ENCODE results near the gene FHAD1.

Gene FHAD1

DNA sequence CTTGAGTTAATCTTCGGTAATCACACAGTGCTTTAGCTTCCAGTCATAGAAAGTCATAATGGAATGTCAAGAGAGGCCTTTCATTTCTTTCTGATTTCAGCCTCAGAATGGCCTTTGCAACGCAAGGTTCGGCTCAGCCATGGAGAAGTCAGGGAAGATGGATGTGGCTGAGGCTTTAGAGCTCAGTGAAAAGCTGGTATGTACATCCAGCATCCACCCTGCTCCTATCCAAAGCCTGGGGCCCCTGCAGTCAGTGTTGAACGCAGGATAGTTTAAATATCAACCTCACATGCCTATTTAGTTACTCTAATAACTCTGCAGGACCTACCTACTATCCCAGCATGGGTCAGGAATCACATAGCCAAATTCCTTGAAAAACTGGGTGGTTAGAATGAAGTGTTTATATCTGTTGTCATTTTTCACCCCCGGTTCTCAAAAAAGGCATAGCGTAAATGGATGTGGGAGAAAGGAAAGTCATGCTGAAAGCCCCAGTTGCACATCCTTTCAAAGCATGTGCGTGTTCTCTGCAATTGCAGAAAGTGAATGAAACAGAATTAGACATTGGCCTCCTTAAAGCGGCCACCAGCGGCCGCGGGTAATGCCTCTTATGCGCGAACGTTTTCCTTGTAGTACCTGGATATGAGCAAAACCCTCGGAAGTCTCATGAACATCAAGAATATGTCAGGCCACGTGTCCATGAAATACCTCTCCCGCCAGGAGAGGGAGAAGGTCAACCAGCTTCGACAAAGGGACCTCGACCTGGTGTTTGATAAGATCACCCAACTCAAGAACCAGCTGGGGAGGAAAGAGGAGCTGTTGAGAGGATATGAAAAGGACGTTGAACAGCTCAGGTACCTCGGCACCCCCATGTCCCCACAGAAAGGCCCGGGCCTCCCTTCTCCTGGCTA, 133.8 kb downstream of the FHAD1 start:
- no peak for DNase-seq (ENCODE audit: low read depth)
- TF ChIP-seq, protein P1, sequence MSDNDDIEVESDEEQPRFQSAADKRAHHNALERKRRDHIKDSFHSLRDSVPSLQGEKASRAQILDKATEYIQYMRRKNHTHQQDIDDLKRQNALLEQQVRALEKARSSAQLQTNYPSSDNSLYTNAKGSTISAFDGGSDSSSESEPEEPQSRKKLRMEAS (IDR thresholded peaks at IDR 0.05; ENCODE audit: low read depth, low read length), result no peak
- TF ChIP-seq POLR2A (IDR thresholded peaks at IDR 0.05; ENCODE audit: extremely low read depth, insufficient read length), result no peak
- no peak for TF ChIP-seq MYC (IDR thresholded peaks at IDR 0.05; ENCODE audit: low read depth, low read length)
- TF ChIP-seq, protein P2, sequence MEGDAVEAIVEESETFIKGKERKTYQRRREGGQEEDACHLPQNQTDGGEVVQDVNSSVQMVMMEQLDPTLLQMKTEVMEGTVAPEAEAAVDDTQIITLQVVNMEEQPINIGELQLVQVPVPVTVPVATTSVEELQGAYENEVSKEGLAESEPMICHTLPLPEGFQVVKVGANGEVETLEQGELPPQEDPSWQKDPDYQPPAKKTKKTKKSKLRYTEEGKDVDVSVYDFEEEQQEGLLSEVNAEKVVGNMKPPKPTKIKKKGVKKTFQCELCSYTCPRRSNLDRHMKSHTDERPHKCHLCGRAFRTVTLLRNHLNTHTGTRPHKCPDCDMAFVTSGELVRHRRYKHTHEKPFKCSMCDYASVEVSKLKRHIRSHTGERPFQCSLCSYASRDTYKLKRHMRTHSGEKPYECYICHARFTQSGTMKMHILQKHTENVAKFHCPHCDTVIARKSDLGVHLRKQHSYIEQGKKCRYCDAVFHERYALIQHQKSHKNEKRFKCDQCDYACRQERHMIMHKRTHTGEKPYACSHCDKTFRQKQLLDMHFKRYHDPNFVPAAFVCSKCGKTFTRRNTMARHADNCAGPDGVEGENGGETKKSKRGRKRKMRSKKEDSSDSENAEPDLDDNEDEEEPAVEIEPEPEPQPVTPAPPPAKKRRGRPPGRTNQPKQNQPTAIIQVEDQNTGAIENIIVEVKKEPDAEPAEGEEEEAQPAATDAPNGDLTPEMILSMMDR (IDR thresholded peaks at IDR 0.05; ENCODE audit: low read depth, low read length), result no peak

DNA sequence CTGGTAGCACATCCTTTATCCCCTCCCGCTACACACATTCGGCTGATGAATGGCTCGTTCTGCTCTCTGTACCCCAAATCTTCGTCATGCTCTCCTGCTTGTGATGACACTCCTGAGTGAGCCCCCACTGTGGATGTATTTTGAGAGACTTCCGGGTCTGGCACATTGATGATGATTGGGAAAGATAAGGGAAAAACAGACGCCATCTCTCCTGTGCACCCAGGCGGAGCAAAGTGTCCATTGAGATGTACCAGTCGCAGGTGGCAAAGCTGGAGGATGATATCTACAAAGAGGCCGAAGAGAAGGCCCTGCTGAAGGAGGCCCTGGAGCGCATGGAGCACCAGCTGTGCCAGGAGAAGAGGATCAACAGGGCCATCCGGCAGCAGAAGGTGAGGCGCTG, 134.8 kb downstream of the FHAD1 start:
- TF ChIP-seq, protein P2 (IDR thresholded peaks at IDR 0.05; ENCODE audit: low read depth, low read length), result no peak
- TF ChIP-seq, protein P1 (IDR thresholded peaks at IDR 0.05; ENCODE audit: low read depth, low read length), result no peak
- TF ChIP-seq MYC (IDR thresholded peaks at IDR 0.05; ENCODE audit: low read depth, low read length) (no peak), POLR2A (IDR thresholded peaks at IDR 0.05; ENCODE audit: extremely low read depth, insufficient read length) (no peak)
- no peak for DNase-seq (ENCODE audit: low read depth)
- H3K4me3 ChIP-seq (ENCODE audit: low read depth, low read length), result no peak overlapping the region

More for the DNA sequence above, 133.8 kb downstream of the FHAD1 start:
- H3K4me3 ChIP-seq (ENCODE audit: low read depth, low read length), result no peak overlapping the region

DNA sequence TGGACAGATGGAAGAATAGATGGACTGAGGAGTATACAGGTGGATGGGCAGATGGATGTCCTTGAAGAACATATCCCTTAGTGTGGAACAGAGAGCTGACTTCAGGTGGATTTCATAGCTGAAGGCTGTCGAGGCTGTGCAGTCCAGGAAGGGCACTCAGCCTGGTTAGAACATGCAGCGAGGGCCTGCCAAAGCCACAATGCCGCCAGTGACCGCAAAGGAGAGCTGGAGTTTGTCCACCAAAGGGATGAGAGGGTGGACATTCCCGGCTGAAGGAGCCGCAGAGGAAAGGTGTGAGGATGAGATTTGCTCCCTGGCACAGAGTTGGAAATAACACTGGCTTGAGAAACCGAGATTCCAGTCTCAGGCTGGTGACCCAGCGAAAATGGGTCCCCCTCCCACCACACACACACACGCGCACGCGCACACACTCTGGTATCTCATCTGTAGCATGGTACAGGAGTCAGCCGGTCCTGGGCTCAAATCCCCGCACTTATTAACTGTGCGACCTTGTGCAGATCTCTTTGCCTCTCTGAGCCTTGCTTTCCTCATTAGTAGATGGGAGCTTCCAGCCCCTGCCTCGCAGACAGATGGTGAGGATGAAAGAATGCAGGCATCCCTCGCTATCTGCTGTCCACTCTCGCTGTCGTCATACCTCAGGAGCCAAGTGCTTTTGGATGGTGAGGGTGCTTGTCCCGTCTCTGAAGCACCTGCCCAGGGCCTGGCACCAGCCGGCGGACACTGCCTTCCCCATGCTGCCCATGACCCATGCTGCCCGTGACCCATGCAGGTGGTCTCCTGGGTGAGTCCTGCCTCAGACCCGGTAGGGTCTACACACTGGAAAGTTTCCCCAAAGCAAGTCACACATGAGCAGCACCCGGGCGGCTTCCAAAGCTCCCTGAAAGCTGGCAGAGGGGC, 135.8 kb downstream of the FHAD1 start:
- no peak overlapping the region for H3K4me3 ChIP-seq (ENCODE audit: low read depth, low read length)
- TF ChIP-seq, protein P2 (IDR thresholded peaks at IDR 0.05; ENCODE audit: low read depth, low read length), result no peak
- DNase-seq (ENCODE audit: low read depth), result no peak

DNA sequence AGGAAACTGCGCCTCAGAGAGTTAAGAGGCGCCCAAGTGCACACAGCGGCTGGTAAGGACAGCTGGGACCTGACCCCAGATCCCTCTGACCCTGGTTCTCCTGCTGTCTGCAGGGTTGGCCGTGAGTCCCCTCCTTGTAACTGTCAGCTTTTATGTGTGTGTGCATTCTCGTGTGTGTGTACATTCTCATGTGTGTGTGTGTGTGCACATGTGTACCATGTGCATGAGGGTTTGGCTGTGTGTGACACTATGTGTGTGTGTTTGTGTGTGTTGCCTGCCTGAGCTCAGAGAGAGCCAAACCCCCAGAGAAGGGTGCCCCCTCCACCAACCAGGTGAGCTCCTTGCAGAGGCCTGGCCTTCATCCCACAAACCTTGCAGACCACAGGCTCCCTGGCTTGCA, 136.8 kb downstream of the FHAD1 start:
- no peak for DNase-seq (ENCODE audit: low read depth)
- TF ChIP-seq MYC (IDR thresholded peaks at IDR 0.05; ENCODE audit: low read depth, low read length), result no peak
- TF ChIP-seq, protein P1 (IDR thresholded peaks at IDR 0.05; ENCODE audit: low read depth, low read length), result no peak
- TF ChIP-seq, protein P2 (IDR thresholded peaks at IDR 0.05; ENCODE audit: low read depth, low read length), result no peak
- TF ChIP-seq POLR2A (IDR thresholded peaks at IDR 0.05; ENCODE audit: extremely low read depth, insufficient read length), result no peak
- H3K4me3 ChIP-seq (ENCODE audit: low read depth, low read length), result no peak overlapping the region

DNA sequence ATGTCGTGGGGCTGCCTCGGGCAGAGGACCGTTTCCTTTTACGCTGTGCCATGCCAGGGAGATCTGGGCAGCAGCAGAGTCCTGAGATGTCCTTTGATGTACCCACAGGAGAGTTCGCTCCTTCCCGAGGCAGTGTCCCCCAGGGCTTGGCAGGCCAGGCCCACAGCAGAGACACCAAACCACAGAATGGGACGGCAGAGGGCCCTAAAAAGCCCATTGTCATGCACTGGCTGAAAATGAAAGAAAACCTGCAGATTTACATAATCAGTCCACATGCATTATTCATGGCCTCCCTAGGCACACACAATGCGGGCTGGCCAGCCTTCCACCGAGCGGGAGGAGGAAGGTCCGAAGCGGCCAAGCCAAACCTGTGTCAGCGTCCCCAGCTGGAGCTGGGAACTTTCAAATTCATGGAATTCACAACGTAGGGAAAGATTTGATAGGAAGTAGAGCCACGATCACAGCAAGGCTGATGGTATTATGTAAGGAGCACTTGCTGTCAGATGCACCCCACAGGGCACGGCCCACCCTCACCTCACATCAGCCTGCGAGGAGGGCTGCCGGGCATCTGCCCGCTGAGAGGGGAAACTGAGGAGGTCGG, 137.4 kb downstream of the FHAD1 start:
- no peak overlapping the region for H3K4me3 ChIP-seq (ENCODE audit: low read depth, low read length)
- TF ChIP-seq, protein P1 (IDR thresholded peaks at IDR 0.05; ENCODE audit: low read depth, low read length), result no peak
- no peak for TF ChIP-seq MYC (IDR thresholded peaks at IDR 0.05; ENCODE audit: low read depth, low read length)
- TF ChIP-seq POLR2A (IDR thresholded peaks at IDR 0.05; ENCODE audit: extremely low read depth, insufficient read length), result no peak
- TF ChIP-seq, protein P2 (IDR thresholded peaks at IDR 0.05; ENCODE audit: low read depth, low read length), result no peak
- DNase-seq (ENCODE audit: low read depth), result peak; percentile 20
